CD4-positive, alpha-beta T cell treated with Interleukin-17A for 1 hour (primary cell): ENCODE results near the gene FERMT3.
"Not testable (repeated sequence)": the region's sequence is repeated elsewhere in the genome, so short reads cannot be mapped to it uniquely, and the experiment has no call there.

Experiments
- DNase-seq: peaks from one replicate; pipeline ENCODE4 v3.0.0-alpha.2; 2020

FERMT3 gene

DNA sequence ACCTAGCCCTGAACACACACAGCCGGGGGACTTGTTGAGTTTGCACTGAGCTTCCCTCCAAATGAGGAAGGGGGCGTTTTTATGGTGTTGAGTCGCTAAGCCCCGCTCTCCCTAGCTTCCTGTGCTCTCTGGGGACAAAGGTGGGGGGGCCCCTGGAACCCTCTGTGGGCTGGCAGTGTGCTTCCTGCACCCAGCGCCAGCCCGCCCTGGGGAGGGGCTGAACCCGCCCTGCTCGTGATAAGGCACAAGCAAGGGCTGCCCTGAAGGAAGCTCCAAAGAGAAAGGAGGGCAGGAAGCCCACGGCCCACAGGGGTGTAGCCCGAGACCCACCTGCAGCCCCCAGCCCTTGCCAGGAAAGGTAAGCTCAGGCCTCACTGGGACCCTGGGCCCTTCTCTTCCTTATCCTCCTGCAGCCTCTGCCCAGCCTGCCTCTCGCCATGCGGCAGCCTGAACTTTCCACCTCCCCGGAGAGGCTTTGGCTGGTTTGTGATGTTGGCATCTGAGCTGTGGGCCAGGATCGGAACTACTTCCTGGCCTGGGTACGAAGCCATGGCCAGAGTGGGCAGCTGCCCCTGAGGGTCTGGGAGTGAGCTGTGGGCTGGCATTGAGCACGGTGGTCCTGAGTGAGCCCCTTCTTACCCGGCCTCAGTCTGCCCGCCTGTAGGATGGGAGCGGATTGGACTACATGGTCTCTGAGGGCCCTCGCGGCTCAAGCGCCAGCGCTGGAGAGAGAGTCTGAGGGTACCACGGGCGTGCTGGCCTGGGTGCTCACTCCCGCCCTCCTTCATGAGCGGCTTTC is at the start of gene FERMT3:
Gene FERMT3 (plus strand): TSS at position 265 of the 799 bp plus-strand sequence. CDS start 644 bp downstream, outside the sequence.
- peak; percentile 76 for DNase-seq

DNA sequence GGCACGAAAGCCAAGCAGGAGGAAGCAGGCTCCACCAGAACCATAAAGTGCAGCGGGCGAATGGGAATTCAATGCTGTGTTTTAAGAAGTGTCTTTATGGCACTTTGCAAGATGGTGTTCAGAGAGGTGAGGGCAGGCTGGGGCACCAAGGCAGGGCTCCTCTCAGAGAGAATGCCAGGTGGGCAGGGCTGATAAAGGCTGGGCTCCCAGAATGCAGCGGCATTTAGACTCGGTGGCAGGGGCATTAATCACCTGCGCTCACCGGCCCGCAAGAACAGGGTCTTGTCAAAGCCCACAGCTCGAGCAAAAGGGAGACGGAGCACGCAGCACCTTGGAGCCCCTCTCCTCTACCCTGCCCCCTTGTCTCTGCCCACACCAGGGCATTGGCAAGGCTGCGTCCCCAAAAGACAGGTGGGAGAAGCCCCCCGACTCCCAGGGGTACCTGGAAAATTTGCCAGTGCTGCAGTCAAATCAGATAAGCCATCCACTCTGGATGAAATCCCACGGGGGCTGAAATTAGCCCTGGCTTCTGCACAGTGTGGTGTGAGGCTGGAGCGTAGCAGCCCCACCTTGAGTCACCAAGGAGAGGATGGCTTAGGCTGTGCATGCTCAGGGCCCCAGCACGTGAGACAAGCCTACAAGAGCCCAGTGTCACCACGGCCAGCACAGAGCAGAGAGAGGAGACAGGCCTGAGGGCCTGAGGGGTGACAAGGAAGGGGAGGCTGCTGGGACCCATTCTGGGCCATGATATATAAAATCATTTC is 48.7 kb upstream of the FERMT3 start:
- DNase-seq = no peak

DNA sequence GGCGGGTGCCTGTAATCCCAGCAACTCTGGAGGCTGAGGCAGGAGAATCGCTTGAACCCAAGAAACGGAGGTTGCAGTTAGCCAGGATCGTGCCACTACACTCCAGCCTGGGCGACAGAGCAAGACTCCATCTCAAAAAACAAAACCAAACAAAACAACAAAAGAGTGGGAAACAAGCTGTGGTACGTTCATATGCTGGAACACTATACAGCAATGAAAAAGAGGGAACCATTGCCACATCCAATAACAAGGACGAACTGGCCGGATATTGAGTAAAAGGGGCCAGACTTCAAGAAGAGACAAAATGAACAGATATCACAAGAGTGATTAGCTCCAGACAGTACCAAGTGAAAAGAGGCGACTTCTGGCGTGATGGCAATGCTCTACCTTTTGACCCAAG is 45.5 kb upstream of the FERMT3 start:
- DNase-seq = no peak

DNA sequence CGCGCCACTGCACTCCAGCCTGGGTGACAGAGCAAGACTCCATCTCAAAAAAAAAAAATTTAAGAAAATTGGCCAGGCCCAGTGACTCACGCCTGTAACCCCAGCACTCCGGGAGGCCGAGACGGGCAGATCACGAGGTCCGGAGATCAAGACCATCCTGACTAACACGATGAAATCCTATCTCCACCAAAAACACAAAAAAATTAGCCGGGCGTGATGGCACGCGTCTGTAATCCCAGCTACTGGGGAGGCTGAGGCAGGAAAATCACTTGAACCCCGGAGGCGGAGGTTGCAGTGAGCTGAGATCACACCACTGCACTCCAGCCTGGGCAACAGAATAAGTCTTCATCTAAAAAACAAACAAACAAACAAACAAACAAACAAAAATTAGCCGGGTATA is 43.8 kb upstream of the FERMT3 start:
- not testable (repeated sequence) for DNase-seq

DNA sequence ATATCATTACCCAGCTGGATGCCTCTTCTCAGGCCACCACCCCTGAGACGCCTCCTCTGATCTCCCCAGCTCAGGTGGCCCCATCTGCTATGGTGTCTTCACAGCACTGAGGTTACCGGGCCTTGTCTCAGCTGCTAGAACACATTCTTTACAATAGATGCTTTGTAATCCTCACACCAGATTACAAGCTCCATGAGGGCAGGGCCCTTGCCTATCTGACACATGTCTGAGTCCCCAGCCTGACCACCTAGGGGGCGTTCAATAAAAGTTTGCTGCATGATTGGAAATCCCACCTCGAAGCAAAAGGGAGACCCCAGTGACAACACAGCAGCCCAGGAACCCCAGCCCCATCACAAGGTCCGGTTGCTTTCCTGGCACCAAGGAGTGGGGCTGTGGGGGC is 42.6 kb upstream of the FERMT3 start:
- DNase-seq = no peak

DNA sequence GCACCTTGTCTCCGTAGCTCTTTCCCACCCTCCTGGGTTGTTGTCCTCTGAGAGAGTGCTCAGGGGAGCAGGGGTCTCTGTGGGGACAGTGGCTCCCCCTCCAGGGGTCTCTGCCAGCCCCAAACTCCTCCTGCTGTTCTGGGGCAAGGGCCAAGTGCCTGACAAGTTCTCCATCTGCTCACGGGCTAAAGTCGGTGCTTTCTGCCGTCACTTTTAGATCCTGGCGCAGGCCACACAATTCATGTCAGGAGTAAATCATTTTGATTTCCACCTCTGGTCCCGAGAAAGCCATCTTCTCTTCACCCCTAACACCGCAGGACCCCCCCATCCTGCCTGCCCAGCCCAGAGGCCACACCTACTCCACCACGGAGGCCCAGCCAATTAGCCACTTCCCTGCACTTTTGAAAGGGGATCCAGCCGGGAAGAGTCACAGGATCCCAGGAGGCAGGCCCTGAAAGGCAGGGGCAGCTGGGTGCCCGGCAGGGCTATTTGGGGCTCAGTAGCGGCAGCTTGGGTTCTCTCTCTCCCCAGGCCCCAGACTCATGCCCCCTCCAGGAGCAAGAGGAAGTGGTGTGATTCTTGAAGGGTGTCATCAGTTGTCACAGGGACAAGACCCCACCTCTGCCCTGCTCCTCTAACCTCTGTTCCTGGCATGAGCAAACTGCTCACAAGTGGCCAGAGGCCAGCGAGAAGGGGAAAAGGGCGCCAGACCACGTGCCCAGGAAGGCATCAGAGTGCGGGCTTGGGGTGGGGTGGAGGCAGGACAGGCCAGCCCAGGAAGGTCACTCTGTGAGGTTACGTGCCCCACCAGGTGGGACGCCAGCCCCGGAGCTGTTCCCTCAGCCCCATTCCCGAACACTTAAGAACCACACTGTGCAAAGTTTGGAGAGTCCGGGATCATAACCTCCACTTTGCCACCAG is 41.9 kb upstream of the FERMT3 start:
- no peak for DNase-seq

DNA sequence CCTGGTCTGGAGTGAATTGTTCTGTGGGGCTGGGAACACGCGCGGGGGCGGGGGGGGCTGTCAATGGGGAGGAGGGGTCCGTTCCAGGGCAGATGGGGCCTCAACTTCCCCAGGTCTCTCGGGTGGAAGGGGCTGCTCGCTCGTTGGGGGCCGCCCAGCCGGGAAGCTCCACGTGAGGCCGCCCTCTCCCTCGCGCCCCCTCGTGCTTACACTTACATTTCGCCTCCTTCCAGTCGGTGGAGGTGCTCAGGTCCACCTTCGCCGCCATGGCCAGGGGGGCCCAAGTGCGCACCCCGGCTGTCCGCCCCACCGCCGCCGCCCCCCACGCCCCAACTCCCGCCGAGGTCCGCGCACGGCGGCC is 41.1 kb upstream of the FERMT3 start:
- DNase-seq = no peak

DNA sequence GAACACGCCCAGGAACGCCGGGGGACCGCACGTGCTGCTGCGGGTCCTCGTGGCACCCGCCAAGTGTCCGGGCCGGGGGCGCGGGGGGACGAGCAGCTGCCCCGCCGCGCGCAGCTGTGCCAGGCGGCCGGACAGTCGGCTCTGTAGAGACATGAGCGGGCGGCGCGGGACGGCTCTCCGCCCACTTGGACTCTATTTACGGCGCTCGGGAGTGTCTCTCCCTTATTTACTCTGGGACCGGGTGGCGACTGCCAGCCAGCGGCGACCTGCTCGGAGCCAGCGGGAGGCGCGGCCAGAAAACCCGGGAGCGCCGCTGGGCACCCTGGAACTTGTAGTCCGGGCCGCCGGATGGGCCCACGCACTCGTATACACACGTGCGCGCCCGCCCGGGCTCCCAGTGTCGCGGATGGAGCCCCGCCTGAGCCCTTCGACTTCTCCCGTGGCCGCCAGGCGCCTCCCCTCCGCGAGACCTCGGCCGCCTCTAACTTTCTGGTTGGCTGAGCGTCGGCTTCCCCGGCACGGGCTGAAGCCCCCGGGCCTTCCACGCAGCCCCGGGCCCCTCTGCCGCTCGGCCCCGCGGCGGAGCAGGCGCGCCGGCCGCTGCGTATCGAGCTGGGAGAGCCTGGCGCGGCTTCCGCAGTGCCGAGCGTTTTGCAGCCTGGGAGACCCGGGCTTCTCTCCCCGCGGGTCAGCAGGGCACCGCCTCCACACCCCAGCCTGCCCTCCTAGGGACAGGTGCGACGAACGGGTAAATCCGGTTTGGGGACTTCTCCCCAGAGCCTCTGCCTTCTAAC is 40.5 kb upstream of the FERMT3 start, which contains the start of gene MACROD1:
Gene MACROD1 (minus strand): TSS at position 272 of the 794 bp plus-strand sequence. CDS start 119 bp downstream, at position 153.
- DNase-seq = peak; percentile 83

DNA sequence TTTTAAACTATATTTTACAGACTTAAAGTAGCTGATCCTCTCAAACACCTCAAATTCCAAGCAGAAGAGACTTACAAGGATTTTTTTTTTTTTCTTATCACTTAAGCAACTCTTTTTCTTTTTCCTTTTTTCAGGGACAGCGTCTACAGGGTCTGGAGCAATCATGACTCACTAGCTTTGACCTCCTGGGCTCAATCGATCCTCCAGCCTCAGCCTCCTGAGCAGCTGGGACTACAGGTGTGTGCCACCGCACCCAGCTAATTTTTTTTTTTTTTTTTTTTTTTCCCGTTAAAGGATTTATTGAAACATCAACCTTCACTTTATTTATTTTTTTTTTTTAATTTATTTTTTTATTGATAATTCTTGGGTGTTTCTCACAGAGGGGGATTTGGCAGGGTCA is 36.1 kb upstream of the FERMT3 start:
- no peak for DNase-seq

DNA sequence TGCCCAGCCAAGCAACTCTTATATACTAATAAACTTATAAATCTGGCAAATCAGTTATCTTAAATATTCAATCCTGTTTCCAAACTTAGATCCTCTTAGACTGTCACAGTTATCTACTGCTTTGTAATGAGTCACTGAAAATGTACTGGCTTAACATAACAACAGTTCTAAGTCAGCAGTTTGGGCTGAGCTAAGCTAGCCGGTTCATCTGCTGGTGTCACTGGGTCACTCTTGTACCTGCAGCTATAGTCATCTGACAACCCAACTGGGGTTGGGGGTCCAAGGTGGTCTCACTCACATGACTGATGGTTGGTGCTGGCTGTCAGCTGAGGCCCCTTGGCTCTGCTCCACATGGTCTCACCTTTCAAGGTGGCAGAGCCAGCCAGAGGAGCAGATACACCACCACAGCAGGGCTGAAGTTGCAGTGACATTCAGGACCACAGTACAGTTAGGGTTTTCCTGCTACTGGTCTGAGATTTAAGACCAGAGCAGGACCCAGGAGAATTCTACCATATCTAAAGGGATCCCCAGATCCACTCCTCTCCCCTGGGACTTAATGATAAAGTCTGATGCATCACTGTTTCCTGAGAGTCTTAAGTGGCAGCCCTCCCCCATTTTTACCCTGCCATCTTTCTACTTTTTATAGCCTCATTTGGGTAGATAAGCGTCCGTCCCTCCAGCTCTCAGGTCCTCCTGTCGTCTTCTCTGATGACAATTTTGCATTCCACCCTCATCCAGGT is 32.7 kb upstream of the FERMT3 start:
- DNase-seq = no peak

DNA sequence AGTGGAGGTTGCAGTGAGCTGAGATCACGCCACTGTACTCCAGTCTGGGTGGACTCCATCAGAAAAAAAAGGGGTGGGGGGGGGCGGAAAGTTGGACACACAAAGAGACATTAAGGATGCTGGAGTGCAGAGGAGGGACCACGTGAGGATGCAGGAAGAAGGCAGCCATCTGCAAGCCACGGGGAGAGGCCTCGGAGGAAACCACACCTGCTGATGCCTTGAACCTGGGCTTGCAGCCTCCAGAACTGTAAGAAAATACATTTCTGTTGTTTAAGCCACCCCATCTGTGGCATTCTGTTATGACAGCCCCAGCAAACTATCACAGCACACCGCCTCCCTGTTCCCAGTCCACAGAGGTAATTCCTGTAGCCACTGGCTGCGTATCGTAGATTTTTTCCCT is 29.8 kb upstream of the FERMT3 start:
- no peak for DNase-seq

DNA sequence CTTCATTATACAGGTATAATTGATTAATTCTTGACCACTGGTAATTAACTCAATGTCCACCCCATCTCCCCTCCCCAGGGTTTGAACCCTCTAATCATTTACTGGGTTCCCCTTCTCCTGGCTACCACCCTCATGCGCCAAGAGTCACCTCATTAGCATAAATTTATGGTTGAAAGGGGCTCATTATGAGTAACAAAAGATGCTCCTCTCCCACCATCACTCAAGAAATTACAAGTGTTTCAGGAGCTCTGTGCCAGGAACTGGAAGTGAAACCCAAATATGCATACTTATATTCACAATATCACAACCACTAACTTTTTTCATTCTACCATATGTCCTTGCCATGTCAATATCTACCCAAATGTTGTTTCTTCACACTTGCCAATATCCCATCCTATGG is 28.3 kb upstream of the FERMT3 start:
- DNase-seq = no peak

DNA sequence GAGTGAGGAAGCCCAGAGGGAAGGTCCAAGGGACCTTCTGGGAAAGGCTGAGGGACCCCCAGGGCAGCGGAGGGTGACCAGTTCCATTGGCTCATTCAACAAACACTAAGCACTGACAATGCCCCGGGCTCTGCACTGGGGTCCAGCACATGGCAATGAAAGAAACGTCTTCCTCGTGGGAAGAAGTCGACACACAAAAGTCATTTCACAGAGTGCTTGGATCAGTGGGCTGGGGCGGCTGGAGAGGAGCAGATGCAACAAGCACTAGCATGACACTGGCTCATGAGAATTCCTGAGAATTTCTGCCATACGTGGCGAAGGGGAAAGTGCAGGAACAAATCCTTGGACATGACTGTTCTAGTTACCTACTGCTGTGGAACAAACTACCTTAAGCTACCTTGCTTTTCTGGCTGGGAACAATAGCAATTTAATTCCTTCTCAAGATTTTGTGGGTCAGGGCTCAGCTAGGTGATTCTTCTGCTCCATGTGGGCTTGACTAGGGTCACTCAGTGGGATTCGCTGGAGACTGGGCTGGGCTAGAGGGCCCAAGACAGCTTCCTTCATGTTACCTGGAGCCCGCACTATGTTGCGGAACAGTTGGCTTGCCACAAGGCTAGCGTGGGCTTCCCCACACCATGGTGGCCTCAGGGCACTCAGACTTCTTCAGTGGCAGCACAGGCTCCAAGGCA is 27.4 kb upstream of the FERMT3 start:
- no peak for DNase-seq

DNA sequence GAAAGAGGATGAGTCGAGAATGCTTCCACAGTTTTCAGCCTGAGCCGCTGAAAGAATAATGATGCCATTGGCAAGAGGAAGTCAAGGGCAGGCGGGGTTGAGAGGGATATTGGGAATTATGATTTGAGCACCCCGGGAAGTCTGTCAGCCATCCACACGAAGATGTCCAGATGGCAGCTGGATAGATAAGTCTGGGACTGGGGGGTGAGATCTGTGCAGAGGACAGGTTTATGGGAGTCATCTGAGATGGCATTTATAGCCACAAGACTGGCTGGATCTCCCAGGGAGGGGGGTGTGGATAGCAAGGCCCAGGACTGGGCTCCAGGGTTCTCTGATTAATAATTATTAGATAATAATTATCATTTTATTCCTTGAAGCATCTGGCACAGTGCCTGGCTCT is 25.6 kb upstream of the FERMT3 start:
- no peak for DNase-seq

DNA sequence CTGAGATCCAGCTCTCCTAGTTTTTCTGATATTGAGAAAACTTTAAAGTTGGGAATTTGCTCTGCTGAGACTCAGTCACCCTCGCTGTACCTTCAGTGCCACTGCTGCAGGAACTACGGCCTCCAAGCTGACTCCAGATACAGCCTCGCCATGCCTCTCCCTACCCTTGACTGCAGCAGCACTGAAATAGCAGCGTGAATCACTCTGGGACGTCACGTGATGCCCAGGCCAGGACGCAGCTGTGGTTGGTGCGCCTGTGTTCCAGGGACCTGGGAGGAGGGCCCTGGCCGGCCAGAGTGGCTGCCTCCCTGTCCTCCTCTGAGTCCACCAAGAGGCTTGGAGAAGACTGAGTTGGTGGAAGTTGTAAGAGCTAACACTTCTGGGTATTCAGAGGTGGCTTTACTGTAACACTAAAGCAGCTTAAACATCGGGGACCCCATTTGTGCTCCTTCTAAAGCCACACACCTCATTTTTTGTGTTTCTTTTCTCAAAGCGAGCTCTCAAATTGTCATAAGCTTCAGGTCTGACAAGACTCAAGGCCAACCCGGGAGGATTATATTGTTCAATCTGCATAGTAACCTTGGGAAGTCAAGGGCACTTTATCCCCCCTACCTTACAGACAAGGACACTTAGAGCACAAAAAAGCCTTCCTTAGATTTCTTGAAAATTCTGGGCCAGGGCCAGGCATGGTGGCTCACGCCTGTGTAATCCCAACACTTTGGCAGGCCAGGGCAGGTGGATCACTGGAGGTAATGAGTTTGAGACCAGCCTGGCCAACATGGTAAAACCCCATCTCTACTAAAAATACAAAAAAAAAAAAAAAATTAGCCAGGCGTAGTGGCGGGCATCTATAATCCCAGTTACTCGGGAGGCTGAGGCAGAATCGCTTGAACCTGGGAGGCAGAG is 24.8 kb upstream of the FERMT3 start:
- DNase-seq = peak; percentile 33

DNA sequence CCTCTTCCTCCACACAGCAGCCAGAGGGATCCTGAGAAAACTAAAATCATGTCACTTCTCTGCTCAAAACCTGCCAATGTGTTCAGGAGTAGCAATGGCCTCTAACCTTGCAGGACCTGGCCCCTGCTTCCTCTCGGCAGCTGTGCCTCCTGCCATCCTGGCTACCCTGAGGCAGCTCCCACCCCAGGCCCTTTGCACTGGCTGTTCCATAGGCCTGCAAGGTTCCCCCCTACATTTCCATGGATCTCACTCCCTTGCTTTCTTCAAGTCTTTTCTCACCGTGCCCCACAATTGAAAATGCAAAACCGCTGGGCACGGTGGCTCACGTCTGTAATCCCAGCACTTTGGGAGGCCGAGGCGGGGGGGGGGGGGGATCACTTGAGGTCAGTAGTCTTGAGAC is 22.6 kb upstream of the FERMT3 start:
- no peak for DNase-seq

DNA sequence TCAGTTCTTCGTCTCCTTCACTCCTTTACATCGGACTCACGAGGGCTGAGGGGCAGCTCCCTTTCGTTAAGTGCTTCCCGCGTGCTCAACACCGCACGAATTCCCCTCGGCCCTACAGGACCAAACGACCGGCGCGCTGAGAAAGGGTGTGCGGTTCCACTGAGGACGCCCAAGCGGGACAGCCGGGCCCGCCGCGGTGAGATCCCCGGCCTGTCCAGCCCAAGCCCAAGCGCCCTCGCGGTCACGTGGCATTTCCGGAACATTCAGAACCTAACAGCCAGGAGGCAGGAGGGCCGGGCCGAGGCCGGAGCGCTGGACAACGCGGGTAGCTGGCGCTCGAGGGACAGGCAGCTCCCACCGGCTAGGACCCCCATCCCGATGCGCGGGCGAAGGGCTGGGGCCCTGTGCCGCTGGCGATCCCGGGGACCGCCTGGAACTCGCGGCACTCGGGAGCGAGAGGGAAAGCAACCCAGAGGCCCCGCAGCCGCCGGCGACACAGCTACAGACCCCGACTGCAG is 21.3 kb upstream of the FERMT3 start:
- DNase-seq = no peak

DNA sequence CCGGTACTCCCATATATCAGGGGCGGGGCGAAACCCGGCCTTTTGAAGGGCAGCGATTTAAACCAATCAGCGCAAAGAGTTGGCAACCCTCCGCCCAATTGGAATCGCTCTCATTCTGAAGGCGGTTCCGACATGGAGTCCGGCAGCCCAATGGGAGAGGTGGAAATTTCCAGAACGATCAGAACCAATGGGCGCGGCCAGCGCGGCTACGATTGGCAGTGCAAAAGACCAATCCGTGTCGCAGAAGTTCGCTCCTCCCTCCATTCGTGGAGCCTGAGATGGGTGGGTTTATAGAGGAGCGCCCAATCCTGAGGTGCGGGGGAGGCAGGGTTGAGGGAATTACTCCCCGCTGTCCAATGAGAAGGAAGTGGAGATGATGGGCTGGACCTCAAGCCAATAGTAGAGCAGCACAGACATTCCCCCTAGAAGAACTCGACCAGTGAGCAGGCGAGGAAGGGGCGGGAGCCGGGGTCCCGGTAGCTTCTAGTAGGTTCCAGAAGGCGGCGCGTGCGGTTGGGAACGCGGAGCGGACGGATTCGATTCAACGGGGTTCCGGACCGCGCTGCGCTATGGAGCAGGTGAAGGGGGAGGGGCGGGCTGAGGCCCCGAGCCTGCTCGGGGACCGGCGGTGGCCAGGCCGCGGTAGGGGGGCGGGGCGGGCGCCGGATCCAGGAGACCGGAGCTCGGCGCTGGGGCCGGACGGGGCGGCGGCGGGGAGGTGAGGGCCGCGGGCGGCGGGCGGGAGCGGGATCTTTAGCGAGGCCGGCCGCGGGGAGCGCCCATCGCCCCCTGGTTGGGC is 20.6 kb upstream of the FERMT3 start, which contains the start of gene STIP1:
Gene STIP1 (plus strand): TSS at position 479 of the 799 bp plus-strand sequence. CDS start 91 bp downstream, at position 570.
- peak; percentile 100 for DNase-seq
